Thyroid gland (tissue), 4 donors: Measurements from ENCODE around the gene SLC5A1.

ENCODE experiments used
- CTCF ChIP-seq, 6 experiments: fragments of 200-600 bp in 3 of 6; fragments of 450-650 bp in 3 of 6; sonication (generic) in 3 of 6; IDR thresholded peaks; one replicate each; pipeline ENCODE4 v1.5.1; 2016 to 2019; ENCODE audit warnings: antibody characterized with exemption in 6 of 6, mild to moderate bottlenecking in 2 of 6, inconsistent platforms in 1 of 6, moderate library complexity in 1 of 6
- POLR2A ChIP-seq, 2 donors: fragments of 450-650 bp; IDR thresholded peaks; one replicate each; pipeline ENCODE4 v1.6.1; 2017; ENCODE audit warnings: antibody characterized with exemption in 2 of 2, mild to moderate bottlenecking in 2 of 2, moderate library complexity in 1 of 2

- no peak for TF ChIP-seq CTCF (IDR thresholded peaks at IDR 0.05)
- TF ChIP-seq POLR2A (IDR thresholded peaks at IDR 0.05), result no peak
Observed at GRCh38 chr22:32073262-32073661, 30.2 kb downstream of the SLC5A1 start.
